Fibroblast of peridontal ligament (primary cell): ENCODE results near the gene LMCD1.

Experiments
- DNase-seq: peaks from one replicate; pipeline ENCODE4 v3.0.0-alpha.2; 2010; ENCODE audit errors: extremely low read depth

LMCD1 gene

GRCh38 chr3:8501371-8502131, at the start of gene LMCD1:
TSS of gene LMCD1 (plus strand) at chr3:8501823. CDS start at chr3:8501939, 116 bp downstream.
- peak; percentile 92 for DNase-seq

GRCh38 chr3:8452112-8452511, 49.5 kb upstream of the LMCD1 start:
- DNase-seq, result no peak

- DNase-seq, result no peak
Measured at GRCh38 chr3:8453153-8453552, 48.5 kb upstream of the LMCD1 start.

GRCh38 chr3:8455526-8456411, 45.9 kb upstream of the LMCD1 start:
- DNase-seq, result peak; percentile 44

- no peak for DNase-seq
Measured at GRCh38 chr3:8456412-8456811, 45.2 kb upstream of the LMCD1 start.

- peak; percentile 72 for DNase-seq
Measured at GRCh38 chr3:8457039-8457438, 44.6 kb upstream of the LMCD1 start.

GRCh38 chr3:8458238-8458661, 43.4 kb upstream of the LMCD1 start:
- peak; percentile 92 for DNase-seq

GRCh38 chr3:8458711-8459110, 42.9 kb upstream of the LMCD1 start:
- DNase-seq, result peak; percentile 99

- DNase-seq, result peak; percentile 36
Measured at GRCh38 chr3:8460050-8460708, 41.4 kb upstream of the LMCD1 start.

GRCh38 chr3:8460815-8461456, 40.7 kb upstream of the LMCD1 start:
- DNase-seq, result peak; percentile 89

- DNase-seq, result no peak
Measured at GRCh38 chr3:8464668-8465067, 37.0 kb upstream of the LMCD1 start.

- DNase-seq, result no peak
Measured at GRCh38 chr3:8466526-8466925, 35.1 kb upstream of the LMCD1 start.

- DNase-seq, result no peak
Measured at GRCh38 chr3:8470801-8471200, 30.8 kb upstream of the LMCD1 start.

- DNase-seq, result no peak
Measured at GRCh38 chr3:8472549-8472948, 29.1 kb upstream of the LMCD1 start.

- no peak for DNase-seq
Measured at GRCh38 chr3:8473029-8473428, 28.6 kb upstream of the LMCD1 start.

GRCh38 chr3:8473990-8474389, 27.6 kb upstream of the LMCD1 start:
- DNase-seq, result no peak

- no peak for DNase-seq
Measured at GRCh38 chr3:8474991-8475390, 26.6 kb upstream of the LMCD1 start.

- no peak for DNase-seq
Measured at GRCh38 chr3:8480699-8481098, 20.9 kb upstream of the LMCD1 start.

GRCh38 chr3:8481380-8481779, 20.2 kb upstream of the LMCD1 start:
- DNase-seq, result peak; percentile 50

GRCh38 chr3:8482263-8482662, 19.4 kb upstream of the LMCD1 start:
- no peak for DNase-seq

- peak; percentile 98 for DNase-seq
Measured at GRCh38 chr3:8482960-8483665, 18.5 kb upstream of the LMCD1 start.
